Jurkat, Clone E6-1 (cell line): Measurements from ENCODE around the gene NIPAL4.
"Not testable (repeated sequence)": the region's sequence is repeated elsewhere in the genome, so short reads cannot be mapped to it uniquely, and the experiment has no call there.

Experiments used
- DNase-seq: peaks from one replicate; pipeline ENCODE4 v3.0.0-alpha.2; 2011; ENCODE audit warnings: low read depth, low spot score
- H3K4me3 ChIP-seq: 2 replicates; pipeline ENCODE4 v1.5.1; 2011; ENCODE audit warnings: mild to moderate bottlenecking, low read length, control low read depth, moderate library complexity

The NIPAL4 gene

DNA sequence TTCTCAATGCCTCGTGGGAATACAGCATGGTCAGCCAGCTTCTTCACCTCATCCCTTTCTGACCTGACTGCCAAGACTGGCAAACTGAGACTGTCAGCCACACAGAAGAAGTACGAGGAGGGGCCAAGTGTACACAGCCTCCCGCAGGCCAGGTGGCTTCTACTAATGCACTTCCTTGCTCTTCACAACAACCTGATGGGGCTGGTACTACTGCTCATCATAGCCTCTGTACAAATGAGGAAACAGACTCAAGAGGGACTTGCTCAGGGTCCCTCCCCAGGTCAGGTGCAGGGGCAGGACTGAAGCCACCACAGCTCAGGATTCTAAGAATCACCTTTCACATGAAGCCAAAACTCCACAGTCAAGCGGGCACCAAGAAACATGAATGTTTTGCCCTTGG, 21.3 kb downstream of the NIPAL4 start:
- H3K4me3 ChIP-seq = no peak overlapping the region
- DNase-seq = no peak

DNA sequence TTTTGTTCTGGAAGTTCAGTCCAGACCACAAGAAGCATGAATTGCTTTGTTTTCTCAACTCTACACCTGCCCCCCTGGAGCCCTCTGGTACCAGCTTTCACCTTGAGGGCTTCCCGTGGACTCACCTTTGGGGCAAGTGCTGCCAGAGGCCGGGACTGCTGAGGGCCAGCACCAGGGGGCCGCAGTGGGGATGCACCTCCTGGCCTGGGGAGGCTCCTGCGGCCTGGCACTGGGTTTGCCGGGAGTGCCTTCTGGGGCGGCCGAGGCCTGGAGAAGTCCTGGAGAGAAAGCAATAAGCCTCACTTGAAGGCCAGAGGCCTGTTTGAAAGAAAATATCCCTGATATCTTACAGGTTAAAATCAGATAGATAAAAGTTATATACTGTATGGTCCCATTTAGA, 21.7 kb downstream of the NIPAL4 start:
- H3K4me3 ChIP-seq = no peak overlapping the region
- DNase-seq = no peak

DNA sequence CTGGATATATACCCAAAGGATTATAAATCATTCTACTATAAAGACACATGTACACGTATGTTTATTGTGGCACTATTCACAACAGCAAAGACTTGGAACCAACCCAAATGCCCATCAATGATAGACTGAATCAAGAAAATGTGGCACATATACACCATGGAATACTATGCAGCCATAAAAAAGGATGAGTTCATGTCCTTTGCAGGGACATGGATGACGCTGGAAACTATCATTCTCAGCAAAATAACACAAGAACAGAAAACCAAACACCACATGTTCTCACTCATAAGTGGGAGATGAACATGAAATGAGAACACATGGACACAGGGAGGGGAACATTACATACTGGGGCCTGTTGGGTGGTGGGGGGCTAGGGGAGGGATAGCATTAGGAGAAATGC, 22.7 kb downstream of the NIPAL4 start:
- DNase-seq, H3K4me3 ChIP-seq: not testable (repeated sequence)

DNA sequence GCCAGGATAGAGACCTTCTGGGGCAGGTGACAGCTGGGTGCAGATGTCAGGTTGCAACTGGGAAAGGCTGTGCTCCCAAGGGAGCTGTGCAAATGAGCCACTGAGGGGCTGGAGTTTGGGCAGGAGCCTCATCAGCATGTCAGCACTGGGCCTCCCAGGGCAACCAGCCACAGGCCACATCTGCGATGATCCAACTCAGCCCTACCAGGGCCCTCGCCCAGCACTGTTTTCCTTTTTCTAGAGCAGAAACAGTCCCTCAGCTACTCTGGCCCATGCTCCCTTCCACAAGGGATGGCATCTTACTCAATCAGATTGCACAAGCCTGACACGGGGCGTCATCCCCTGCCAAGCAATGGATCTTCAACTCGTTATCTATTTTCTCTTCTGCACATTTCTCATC, 24.8 kb downstream of the NIPAL4 start:
- no peak overlapping the region for H3K4me3 ChIP-seq
- DNase-seq = no peak

DNA sequence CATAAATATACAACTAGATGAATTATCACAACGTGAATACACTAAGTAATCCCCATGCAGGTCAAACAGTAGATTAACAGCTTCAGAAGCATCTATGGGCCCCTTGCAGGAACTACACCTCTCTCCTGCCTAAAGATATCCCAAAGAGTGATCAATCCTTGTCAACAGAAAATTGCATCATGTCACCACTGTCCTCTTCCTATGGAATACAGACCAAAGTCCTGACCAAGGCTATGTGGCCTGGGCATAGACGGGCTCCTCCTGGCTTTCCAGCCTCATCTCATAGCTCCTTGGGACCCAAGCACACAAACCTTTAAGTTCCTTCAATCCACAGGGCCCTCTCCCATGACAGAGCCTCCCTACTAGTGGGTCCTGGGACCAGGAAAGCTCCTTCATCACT, 25.3 kb downstream of the NIPAL4 start:
- no peak for DNase-seq
- H3K4me3 ChIP-seq = no peak overlapping the region

DNA sequence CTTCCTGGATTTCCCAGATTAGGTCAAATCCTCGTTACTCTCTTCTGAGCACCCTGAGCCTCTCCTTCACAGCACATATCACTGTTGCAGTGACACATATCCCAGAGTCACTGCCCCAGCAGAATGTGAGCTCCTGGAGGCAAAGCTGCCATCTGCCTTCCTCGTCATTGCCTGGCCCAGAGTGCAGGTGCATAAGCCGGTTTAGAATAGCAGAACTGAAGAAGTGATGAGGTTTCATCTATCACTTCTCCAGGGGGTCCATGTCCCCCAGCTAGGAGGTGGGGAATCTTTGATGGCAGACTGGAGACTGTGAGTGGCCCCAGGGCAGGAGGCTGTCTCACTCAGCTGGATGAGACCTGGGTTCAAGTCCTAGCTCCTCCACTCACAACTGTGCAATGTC, 25.8 kb downstream of the NIPAL4 start:
- no peak overlapping the region for H3K4me3 ChIP-seq
- DNase-seq = no peak

DNA sequence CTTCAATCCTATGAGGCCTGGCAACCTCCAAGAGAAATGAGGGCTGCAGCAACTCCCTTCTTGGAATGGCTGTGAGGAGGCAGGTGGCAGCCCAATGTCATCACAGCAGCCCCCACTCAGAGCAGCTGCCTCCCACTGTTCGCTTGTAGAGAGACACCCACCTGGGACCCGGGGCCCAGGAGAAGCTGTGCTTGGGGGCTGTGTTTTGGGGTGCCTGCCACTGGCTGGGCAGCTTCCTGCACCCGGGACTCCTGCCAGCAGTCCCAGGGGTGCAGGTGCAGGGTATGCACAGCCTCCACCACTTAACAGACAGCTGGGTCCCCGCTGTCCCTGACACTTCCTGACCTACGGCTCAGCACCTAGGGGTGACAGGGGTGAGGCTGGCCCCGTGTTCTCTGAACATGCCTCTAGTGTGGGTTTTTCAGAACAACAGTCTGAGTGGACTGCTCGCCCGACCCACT, 26.2 kb downstream of the NIPAL4 start:
- H3K4me3 ChIP-seq = no peak overlapping the region
- DNase-seq = no peak

DNA sequence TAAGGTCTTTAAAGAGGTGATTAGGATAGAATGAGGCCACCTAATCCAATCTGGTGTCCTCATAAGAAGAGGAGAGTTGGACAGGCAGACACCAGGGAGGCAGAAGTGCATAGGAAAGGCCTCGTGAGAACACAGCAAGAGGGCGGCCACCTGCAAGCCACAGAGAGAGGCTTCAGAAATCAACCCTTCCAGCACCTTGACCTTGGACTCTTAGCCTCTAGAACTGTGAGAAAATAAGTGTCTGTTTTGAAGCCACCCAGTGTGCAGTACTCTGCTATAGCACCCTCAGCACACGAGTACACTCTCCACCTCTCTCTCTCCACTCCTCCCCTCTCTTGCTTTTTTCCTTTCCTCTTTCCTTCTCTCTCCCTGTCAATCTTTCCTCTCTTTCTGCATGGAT, 26.8 kb downstream of the NIPAL4 start:
- no peak for DNase-seq
- no peak overlapping the region for H3K4me3 ChIP-seq

DNA sequence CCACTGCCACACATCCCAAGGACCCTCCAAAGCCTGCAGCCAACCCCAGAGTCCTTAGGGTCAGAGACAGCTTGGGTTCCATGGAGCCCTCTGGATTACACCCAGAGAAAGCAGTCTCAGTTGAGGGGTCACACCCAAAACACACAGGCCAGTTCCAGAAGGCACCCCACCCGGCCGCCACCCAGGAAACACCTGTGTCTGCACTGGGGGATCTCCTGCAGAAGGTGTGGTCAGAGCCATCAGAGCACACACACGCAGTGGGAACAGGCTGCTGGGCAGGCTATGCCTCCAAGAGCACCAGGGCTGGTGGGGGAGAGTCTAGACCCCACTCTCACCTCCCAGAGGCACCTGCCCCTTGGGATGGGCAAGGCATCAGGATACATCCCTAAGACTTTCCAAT, 27.3 kb downstream of the NIPAL4 start:
- no peak for DNase-seq
- no peak overlapping the region for H3K4me3 ChIP-seq

DNA sequence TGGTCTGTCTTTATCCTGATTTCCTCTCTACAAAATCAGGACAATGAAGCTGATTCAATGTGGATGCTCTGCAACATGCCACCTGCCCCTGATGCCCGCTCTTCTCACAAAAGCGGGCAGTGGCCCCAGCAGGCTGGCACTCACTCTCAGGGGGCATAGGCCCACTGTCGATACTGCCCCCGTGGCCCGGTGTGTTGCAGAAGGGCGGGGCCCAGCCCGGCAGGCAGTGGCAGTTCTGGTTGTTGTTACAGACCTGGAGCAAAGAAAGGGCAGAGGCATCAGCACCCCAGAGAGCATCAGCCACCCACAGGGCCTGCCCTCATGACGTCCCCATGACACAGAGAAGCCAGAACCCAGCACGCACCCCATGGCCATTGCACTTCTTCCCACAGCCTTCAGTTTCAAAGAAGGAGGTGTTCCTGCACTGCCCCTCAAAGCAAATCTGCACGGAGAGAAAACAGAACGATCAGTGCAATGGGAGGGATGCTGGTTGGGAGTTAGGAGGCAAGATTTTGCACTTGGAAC, 31.5 kb downstream of the NIPAL4 start:
- no peak overlapping the region for H3K4me3 ChIP-seq

DNA sequence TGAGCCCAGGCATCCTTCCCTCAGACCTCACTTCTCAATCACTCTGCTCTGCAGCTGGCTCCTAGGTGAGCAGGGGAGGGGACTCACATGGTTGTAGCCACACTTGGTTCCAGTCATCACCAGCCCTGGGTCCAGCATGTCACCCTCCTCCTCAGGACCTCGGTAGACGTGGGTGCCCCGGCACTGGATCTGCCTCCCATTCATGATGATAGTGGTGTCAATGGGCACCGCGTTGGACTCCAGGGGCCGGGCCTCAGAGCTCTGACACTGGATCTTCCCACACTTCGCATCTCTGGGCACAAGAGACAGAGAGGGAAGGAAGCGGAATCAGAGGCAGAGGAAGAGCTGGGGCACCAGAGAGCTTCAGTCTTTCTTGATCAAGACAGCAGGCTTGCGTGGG, 32.9 kb downstream of the NIPAL4 start:
- DNase-seq = no peak

More for the DNA sequence above, 31.5 kb downstream of the NIPAL4 start:
- no peak for DNase-seq

DNA sequence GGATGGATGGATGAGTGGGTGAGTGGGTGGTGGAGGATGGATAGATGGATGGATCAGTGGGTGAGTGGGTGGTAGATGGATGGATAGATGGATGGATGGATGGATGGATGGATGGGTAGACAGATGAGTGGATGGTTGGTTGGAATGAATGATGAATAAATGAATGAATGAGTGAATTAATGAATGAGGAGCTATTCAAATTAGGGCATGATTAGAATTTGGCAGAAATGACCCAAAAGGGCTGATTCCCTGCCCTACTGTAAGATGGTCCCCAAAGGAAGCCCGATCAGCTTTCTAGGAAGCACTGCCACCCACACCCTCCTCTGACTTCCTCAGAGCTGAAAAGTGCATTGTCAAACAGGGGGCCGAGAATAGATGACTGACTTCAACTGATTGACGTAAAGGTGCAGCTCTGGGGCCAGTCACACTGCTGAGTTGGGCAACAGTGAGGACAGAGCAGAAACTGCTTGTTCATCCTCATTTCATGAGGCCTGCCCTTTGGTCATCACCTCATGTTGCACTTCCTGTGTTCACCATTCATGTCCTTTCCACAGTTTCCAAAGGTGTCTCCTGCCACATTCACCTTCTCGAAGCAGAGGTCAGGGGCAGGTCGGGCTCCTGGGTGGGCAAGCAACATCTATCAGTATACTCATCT, 34.3 kb downstream of the NIPAL4 start:
- DNase-seq = no peak
- H3K4me3 ChIP-seq = no peak overlapping the region

More for the DNA sequence above, 32.9 kb downstream of the NIPAL4 start:
- H3K4me3 ChIP-seq = no peak overlapping the region

DNA sequence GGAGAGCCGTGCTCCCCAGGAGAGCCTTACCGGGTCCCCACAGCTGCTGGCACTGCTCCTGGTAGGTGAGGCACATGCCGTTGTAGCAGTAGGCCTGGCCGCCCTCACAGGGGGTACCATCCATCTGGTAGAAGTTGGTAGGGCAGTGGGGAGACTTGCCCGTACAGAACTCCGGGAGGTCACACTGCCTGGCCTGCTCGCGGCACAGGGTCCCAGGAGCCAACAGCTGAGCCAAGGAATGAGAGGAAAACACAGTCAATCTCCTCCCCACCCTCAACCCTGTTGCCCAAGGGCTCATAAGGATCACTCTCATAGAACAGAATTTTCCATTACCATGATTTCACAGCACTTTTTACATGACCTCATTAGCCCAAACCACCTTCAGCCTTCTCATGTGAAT, 36.9 kb downstream of the NIPAL4 start:
- no peak overlapping the region for H3K4me3 ChIP-seq
- DNase-seq = no peak

DNA sequence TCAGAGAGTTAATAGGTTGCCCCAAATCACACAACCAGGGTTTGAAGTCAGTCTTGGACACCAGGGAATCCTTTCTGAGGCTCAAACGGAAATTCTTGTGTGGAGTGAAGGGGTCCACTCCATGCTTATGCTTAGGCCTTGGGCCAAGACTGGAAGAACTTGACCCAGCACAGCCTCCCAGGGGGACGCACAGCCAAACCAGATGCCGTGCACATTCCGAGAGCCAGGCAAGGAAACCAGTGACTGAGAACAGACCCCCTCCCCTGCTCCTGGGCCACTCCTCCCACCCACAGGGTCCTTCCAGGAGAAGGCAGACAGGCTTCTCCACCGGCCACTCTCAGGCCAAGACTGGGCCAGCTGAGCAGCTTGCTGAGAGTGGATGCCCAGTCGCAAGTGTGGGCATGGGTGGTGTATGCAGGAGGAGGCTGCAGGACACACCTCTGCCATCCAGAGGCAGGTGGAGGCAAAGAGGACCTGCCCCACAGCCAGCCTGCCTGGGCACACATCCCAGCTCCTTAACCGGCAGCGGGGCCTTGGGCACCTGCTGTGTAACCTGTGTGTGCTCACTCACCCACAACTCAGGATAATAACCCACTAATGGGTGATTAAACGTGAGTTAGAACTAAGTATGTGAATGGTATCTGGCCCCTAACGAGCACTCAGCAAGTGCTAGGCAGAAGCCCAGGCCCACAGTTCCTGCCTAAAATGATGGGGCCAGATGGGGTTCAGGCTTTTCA, 38.0 kb downstream of the NIPAL4 start:
- no peak overlapping the region for H3K4me3 ChIP-seq
- DNase-seq = no peak

DNA sequence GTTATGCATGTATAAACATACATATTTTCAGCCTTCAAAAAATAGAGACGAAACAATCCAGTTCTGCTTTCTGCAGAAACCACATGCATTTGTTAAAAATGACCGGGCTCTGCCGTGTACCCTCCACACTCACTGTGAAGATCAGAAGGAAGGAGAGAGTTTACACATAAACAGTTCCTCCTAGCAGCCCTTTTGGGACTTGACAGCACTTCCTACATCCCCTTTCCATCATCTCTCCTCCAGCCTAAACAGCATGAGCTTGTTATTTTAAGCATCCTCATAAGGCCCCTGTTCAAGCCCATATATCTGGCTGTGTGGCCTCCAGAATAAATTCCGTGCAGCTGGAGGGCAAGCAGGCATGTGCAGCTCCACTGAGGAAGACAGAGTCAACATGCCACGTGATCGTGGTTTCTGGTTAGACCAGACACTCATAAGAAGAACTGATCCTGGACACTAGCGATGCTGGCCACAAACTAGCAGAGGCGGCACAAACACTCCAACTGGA, 42.2 kb downstream of the NIPAL4 start:
- no peak for DNase-seq

DNA sequence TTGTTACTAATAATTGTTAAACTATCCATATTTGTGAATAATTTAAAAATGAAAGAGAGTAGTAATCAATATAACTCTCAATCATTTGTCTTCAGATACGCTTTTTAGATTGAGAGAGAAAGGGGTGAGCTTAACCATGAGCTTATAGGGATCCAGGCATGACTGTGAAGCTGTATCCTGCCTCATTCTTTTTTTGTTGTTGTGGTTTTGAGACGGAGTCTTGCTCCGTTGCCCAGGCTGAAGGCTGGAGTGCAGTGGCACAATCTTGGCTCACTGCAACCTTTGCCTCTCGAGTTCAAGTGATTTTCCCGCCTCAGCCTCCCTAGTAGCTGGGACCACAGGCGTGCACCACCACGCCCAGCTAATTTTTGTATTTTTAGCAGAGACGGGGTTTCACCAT, 44.0 kb downstream of the NIPAL4 start:
- H3K4me3 ChIP-seq = no peak overlapping the region
- no peak for DNase-seq

More for the DNA sequence above, 42.2 kb downstream of the NIPAL4 start:
- H3K4me3 ChIP-seq = no peak overlapping the region

DNA sequence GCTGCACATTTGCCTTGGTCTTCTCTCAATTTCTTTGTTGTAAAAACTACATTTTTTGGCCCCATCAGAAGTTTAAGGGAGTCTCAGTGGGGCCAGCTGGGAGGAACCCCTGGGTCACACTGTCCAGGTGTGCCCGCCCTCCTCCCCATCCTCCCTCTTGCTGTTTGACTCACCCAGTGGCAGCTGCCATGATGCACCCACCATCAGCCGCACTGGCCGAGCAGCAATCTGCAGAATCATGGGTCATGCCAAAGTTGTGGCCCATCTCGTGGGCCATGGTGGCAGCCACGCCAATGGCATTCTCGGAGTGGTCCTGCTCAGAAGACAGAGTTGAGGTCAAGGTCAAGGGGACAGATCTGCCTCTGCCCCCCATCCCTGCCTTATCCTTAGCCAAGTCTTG, 45.5 kb downstream of the NIPAL4 start:
- no peak overlapping the region for H3K4me3 ChIP-seq
- no peak for DNase-seq

DNA sequence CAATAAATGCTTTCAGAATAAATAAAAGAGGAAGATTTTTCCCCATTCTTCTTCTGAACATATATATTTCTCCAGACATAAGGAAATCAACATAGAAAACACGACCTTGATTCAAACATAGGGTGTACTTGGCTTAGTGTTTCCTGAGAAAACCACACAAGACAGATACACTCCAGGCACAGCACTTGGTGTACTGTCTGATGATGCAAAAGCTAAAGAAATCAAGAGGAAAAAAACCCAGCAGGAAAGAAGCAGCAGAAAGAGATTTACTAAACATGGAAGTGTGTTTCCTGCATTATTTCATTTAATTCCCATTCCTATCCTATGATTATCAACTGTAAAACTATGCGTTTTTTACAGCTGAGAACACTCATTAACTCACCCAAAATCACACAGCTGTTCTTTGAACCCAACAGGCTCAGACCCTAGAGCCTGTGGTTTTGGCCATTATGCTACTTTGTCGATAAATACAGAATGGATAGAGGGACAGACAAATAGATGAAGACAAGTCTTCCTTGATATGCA, 46.1 kb downstream of the NIPAL4 start:
- no peak overlapping the region for H3K4me3 ChIP-seq
- no peak for DNase-seq

DNA sequence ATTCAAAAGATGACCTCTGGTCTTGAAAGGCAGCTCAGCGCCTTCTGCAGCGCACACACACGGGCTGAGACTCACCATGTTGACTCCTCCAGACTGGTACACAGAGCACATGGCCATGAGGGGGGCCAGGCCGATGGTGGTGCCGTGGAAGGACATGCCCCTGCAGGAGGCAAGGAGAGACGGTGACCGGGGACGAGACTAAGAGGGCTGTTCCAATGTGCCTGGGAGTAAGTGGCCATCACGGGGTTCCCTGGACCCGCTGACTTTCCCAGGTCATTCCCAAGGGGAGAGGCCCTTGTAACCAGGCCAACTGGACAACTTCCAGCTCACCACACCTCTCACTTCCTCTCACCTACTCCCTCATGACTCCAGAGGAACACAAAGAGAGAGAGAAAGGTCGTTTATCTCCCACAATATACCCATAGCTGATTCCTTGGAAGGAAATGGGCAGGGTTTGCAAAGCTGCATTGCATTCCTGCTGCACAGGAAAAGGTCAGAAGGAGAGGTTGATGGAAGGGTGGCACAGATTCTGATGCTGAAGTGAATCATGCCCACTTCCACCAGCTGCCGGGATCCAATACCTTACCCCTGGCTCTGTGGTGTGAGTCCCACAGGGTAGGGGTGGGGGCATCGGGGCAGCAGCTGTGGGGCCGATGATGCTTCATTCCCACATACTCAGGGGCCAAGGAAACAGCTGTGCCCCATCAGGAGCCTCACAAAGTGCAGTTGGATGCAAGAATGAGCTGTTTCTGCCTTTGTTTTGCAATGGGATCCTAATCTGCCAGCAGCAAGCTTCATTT, 47.2 kb downstream of the NIPAL4 start:
- no peak for DNase-seq
- H3K4me3 ChIP-seq = no peak overlapping the region
